GM18951 (cell line): ENCODE results near the gene CETN3.

Experiments used
- POLR2A ChIP-seq: IDR thresholded peaks from 4 replicates; pipeline ENCODE4 v1.6.1; 2011; ENCODE audit warnings: mild to moderate bottlenecking; ENCODE audit not compliant: insufficient read length, insufficient read depth; ENCODE audit errors: extremely low read depth
- in situ Hi-C: fragments of 300-500 bp; cut with MboI; formaldehyde crosslinking; loops from one replicate; pipeline ENCODE4 v1.12.0; 2022; ENCODE audit warnings: low sequenced_read_pairs, mixed read lengths, inconsistent platforms; ENCODE audit not compliant: unreplicated experiment

CETN3 gene

DNA sequence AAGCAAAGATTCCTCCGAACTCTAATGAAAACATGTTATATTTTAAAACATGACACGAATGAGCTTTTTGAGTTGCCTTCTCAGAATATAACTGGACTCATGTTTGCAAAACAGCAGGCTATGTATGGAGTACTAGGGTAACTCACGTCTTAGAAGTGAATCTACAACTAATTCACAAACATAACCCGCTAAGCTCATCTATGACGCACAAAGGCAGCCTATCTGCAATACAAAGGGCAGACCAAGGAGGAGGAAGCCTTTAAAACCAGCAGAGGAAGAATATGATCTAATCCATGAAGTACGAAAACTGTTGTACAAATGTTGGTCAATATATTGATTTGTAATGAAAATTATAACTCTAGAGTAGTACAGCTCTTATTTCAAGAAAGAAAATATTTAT lies 67.0 kb downstream of the CETN3 start:
- no peak for TF ChIP-seq POLR2A
- in situ Hi-C loops: no loop called here
